Right forelimb (tissue), 1 donor: ENCODE data around the gene PAX5.

Source experiments
- DNase-seq: peaks from one replicate; pipeline ENCODE4 v3.0.0-alpha.2; 2018

PAX5 gene

DNA sequence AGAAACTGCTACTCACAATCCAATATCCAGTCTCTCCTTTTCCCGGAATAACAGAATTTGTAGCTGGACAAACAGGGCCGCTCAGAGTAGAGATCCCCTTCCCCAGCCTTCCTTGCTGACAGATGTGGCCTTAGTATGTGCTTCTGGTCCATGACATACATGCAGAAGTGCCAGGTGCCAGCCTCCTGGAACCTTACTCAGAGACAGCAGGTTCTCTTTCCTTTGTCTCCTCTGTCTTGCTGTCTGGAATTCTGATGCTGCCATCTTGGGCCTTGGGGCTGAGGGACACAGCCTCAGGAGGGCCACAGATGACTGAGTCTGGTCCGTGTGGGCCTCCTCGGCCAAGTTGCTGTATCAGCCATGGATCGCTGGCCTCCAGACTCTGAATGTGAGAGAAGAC lies 210.1 kb downstream of the PAX5 start:
- DNase-seq: no peak

GRCh38 chr9:36823466-36823865 lies 210.6 kb downstream of the PAX5 start:
- DNase-seq: no peak

- no peak for DNase-seq
These were observed 211.9 kb downstream of the PAX5 start for GRCh38 chr9:36822201-36822600.

DNA sequence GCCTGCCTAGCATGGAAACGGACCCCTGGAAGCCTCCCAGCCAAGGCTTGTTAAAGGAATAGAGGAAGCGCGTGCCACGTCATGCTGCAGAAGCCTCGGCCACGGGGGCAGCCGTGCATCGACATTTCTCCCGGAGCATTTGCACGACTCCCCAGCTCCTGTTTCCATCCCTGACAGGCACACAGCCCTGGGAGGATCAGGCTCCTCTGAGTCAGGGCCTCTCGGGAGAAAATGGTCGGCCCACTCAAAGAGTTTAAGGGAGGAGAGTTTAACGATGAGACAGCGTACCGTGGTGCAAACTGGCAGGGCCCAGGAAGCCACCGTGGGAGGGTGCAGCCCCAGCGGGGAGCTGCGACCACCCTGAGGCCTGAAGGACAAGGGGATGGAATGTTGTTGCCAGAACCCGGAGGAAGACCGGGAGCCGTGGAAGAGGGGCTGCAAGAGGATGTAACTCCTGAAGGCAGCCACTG lies 213.6 kb downstream of the PAX5 start:
- no peak for DNase-seq

DNA sequence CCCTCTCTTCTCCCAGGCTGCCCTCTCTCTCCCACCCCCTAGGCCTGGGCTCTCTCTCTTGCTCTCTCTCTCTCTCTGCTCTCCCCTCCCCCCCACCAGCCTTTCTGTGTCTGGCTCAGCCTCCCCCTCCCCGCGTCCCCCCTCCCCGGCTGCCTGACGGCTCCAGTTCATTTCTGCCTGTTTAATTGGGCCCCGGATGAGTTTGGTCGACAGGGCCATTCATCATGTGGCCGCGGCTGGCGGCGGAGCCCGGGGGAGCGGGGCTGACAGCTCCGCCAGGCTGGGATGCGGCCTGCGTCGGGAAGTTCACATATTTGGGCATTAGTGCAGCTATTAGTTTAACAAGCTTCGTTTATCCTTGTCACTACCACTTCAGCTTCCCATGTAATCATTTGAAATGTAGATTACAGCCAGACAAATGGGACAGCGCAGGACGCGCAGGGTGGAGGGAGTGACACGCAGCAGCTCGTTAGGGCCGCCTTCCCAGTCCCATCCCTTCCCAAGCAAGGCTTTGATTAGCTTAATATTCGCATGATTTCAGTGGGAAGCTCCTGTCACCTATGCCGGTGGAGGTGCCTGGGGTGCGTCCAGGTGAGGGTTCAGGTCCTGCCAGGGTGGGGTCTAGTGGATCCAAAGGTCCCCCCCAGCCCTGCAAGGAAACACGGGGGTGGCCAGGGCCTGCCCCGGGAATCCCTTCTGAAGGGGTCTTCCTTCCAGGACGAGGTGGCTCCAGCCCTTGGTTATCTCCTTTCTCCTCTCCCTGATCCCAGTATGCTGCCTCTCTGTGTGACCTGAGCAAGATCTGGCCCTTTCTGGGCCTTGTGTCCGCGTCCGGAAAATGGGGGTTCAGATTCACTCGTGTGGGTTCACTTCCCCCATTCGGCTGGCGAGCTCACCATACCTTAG lies 214.8 kb downstream of the PAX5 start:
- DNase-seq: no peak

DNA sequence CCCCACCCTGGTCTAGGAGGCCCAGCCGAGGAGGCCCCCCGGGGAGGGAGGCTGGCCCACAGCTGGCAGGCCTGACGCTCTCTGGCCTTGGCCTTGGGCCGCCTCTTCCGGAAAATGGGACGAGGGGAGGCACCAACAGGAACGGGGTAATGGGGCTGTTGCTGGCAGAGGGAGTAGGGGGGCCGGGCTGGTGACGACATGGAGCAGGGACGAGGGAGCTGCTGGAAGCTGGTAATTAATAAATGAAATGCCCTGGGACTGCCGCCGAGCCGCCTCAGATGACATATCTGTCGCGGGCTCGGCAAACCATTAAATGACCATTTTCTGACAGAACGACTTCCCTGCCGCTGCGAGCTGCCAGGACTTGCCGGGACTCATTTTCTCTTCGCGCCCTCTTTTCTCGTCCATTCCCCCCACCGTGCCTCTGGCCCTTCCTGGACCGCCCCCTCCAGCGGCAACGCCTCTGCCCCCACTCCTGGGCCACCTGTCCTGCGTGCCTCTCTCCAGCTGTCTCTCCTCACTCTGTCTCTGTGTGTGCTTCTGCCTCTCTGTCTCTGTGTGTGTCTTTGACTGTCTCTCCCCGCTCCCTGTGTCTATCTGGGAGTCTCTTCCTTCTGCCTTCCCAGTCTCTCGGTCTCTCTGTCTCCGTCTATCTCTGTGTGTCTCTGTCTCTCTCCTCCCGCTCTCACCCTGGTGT lies 215.7 kb downstream of the PAX5 start:
- no peak for DNase-seq

DNA sequence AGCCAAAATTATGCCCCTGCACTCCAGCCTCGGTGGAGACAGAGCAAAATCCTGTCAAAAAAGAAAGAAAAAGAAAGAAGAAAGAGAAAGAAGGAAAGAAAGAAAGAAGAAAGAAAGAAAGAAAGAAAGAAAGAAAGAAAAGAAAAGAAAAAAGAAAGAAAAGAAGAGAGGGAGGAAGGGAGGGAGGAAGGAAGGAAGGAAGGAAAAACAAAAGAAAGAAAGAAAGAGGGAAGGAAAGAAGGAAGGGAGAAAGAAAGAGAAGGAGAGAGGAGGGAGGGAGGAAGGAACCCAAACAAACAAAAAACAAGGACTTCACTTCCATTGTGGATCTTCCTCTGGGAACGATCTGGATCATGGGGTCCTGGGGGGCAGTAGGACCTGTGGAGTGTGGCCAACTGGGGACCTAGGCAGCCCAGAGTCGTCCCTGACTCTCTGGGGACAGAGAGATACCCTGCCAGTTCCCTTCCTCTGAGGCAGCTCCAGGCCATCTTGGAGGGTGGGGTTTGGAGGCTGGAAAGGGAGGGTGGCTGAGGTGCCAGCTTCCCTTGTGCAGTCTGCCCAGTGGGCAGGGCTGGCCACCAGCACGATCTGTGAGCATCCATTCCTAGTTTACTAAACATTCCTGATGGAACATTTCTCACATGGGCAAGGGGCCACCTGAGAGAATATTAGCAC lies 216.8 kb downstream of the PAX5 start:
- no peak for DNase-seq

DNA sequence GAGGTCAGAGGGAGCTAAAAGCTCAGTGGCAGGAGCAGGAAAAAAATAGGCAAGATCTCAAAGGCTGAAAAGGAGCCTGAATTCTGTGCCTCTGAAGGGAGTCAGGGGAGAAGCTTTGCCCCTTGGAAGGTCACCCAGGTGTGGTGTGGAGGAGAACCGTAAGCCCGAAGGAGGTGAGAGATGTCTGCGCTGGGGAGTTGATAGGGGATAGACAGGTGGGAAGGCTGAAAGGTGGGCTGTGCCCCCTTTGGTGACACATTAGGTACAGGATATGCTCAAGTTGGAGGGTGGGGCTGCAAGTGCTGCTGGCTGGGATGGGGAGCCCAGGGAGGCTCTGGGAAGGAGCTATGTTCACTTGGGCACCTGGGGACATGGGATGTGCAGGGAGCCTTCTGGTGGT lies 217.7 kb downstream of the PAX5 start:
- DNase-seq: no peak

DNA sequence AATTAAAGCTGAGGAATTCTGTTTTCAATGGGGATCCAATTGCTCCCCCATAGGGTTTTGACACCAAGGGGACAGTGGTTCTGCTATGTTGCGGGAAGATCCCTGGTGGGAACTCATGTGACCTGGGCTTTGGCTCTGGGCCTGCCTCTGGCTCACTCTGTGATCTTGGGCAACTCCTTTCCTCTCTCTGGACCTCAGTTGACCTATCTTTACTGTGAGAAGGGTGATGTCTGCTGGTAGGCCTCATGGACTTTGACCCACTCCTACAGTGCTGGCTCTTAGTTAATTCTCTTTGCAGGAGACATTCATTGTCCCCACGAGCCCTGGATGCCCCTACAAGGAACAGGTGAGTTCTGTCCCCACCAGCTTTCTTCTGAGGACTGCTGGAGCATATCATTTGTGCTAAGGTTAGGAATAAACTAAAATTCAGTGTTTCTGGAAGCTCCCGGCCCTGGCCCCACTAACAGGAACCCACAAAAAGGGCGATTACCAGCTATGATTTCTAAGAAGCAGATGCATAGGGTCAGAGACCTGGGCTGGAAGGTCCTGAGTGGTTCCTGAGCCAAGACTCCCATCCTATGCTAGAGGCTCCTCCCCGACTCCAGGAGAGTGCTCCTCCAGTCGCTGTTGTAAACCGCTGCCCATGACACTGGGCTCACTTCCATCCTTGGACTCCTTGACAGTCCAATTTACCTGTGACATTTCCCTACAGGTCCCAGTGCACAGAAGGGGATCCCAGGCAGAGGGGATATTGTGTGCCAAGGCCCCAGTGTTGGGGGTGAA lies 218.3 kb downstream of the PAX5 start:
- no peak for DNase-seq

- DNase-seq: no peak
These were observed 219.0 kb downstream of the PAX5 start for GRCh38 chr9:36815023-36815422.

DNA sequence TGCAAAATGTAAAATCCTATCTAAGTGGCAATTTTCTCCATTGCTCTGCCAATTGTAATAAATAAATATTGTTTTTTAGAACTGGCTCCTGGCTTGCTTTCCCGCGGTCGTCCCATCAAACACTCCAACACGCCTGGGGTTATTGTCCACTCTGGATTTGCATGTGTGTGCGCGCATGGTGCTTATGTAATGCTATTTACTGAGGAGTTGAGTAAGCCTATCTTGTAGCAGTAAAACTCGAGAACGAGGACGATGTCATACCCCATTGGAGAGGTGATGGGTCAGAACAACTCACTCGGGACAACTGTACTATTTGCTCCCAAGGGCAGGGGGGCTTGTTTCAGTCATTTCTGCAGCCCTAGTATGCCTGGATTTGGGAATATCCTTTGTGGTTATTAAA lies 220.9 kb downstream of the PAX5 start:
- no peak for DNase-seq

DNA sequence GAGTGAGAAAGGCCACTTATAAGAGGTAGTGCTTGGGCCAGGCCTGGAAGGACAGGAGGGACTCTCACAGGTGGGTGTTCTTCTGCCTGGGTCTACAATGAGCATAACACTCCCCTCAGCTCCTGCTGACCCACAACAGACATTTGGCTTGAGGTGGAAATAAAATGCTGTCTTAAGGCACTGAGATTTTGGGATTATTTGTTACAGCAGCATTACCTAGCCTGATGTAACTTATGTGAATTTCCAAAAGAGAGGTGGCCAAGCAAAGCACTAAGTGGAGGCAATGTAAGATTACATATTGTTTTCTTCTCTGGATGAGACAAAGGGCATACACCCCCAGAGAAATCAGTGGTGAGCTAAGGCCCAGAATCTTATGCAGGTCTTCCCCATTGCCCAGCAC lies 221.5 kb downstream of the PAX5 start:
- DNase-seq: no peak

GRCh38 chr9:36808251-36808650 lies 225.8 kb downstream of the PAX5 start:
- DNase-seq: no peak

GRCh38 chr9:36803961-36804360 lies 230.1 kb downstream of the PAX5 start:
- no peak for DNase-seq

DNA sequence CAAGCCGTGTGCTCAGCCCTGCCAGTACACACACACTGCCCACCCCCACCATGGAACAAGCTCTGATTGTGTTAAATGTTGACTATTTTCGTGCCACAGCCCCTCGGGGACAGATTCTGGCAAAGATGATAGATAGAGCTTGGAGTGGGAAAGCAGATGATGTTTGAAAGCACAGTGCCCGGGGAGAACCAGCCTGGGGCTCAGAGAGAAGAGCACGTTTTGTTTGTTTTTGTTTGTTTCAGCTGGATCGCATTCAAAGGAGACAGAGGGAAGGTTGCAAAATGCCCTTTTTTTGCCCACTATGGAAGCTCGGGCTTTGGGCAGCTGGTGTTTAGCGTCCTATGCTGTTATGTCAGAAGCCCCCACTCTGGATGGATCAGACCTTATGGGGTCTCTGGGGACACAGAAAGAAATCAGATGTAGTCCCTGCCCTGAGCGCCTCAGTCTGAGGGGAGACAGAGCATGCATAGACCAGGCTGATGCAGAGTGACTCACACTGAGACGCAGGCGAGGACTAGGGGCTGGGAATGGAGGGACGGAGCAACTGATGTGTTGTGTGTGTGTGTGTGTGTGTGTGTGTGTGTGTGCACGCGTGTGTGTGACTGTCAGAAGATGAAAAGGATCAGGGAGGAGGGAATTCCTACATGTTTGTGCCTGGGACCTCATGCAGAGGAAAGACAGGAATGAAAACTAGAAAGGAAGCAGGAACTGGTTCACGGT lies 231.7 kb downstream of the PAX5 start:
- no peak for DNase-seq

- no peak for DNase-seq
These were observed 233.6 kb downstream of the PAX5 start for GRCh38 chr9:36800455-36800854.

DNA sequence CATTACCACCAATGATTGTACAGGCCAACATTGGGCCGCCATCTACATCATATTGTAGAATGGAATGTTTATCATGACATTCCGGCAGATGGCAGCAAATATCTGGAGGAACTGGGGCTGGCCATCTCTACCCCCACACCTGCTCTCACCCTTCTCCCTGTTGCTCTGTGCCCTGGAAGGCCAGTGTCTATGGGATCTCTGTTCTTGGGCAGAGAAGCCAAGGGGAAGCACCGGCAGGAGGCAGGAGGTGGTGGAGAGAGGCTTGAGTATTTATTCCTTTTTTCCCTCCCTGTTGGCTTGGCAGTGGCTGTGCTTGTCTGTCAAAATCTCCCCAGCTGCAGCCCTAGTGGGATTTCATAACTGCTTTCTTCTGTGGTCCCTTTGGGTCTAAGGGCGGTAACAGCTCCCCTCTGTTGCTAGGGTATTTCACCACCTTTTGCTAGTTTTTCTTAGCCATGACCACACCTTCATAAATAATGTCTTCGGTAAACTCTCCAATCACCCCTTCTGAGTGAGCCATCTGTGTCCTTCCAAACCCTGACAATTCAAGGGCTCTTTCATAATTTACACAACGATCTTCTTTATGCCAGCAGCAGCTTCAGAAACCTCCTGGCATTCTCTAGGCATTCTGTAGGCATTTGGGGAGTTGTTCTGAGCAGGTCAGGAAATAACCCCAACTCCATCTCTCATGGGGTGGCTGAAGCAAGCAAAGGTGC lies 235.6 kb downstream of the PAX5 start:
- no peak for DNase-seq

DNA sequence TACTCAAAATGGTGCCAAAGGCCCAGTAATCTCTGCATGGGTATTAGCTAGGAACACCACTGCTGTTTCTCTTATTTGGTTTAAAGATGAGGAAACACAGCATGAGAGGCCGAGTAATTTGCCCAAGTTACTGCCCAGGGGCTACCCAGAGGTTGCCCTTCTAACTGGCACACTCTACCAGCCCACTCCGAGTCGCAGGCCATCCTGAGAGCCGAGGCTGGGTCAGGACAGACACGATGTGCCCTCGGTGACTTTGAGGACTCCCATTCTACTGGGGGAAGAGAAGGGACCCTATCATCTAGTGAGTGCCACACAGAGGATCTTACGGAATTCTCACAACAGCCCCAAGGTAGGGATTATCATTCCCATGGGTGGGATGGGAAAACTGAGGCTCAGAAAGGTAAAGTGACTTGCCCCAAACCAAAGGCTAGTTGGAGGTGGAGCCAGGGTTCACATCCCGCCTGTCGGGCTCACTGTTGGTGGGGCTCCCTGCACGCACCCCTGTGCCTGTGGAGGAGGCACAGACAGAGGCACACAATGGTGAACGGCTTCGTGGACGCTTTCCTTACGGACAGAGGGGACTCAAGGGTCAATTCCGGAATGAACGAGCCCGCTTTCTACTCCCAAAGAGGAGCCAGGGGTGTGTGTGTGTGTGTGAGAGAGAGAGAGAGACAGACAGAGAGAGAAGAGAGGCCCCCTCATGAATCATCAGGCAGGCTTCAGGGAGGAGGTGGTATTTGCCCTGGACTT lies 236.4 kb downstream of the PAX5 start:
- no peak for DNase-seq

DNA sequence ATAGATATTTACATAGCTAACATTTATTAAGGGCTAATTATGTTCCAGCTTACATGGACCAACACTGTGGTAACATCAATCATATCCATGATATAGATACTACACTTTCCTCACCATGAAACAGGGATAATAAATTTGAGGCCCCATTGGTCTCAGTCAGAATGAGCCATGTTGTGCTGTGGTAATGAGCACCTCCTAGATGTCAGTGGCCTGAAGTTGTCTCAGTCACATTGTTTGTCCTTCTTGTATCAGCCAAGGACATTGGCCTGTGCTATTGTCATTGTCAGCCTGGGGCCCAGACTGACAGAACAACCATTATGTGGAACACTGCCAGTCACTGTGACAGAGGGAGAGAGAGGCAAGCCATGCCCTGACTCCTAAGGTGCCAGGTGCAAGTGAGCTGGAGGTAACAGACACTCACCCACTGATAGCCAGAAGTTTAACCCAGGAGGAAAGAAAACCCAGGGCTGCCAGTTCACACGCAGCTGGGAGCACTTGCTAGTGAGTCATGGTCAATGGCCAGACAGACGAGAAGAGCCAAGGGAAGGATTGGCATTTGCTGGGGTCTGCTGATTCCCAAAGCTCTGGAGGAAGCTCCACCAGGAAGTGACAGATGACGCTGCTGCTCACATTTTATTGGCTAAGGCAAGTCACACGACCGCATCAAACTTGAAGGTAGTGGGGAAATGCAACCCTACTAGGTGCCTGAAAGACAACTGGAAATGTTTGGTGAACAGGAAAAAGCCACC lies 237.2 kb downstream of the PAX5 start:
- DNase-seq: no peak

- DNase-seq: no peak
These were observed 239.6 kb downstream of the PAX5 start for GRCh38 chr9:36794461-36794860.
